Glutamatergic neuron (in vitro differentiated cells): ENCODE results near the gene RPP25. TPM values are rescaled to one million over a fixed set of nuclear protein-coding genes. Genes with fewer than 3 reads are reported as not detected.

Experiments used
- DNase-seq: peaks from one replicate; pipeline ENCODE4 v3.0.0; 2022
- H3K27ac Mint-ChIP-seq: one replicate; pipeline ENCODE4 v1.8.0; 2020; ENCODE audit warnings: mild to moderate bottlenecking, mixed read lengths, inconsistent platforms; ENCODE audit not compliant: unreplicated experiment
- H3K27me3 Mint-ChIP-seq: one replicate; pipeline ENCODE4 v1.8.0; 2020; ENCODE audit warnings: mild to moderate bottlenecking, moderate library complexity, mixed read lengths, inconsistent platforms; ENCODE audit not compliant: unreplicated experiment
- H3K36me3 Mint-ChIP-seq: one replicate; pipeline ENCODE4 v1.8.0; 2020; ENCODE audit warnings: mild to moderate bottlenecking, mixed read lengths, inconsistent platforms; ENCODE audit not compliant: unreplicated experiment
- H3K4me1 Mint-ChIP-seq: one replicate; pipeline ENCODE4 v1.8.0; 2020; ENCODE audit warnings: mild to moderate bottlenecking, low read depth, mixed read lengths, inconsistent platforms; ENCODE audit not compliant: unreplicated experiment
- H3K4me3 Mint-ChIP-seq: one replicate; pipeline ENCODE4 v1.8.0; 2020; ENCODE audit warnings: mild to moderate bottlenecking, mixed read lengths, inconsistent platforms; ENCODE audit not compliant: unreplicated experiment
- H3K9me3 Mint-ChIP-seq: one replicate; pipeline ENCODE4 v1.8.0; 2020; ENCODE audit warnings: mild to moderate bottlenecking, moderate library complexity, mixed read lengths, inconsistent platforms; ENCODE audit not compliant: unreplicated experiment
- total RNA-seq: library from RNA; stranded (reverse); fragmentation: NEBNext Ultra II Directional; extraction: Animal tissue kit (Norgen Biotek cat#: 25700); gene quantifications from one replicate; pipeline ENCODE4 v1.2.1, GENCODE V29; 2021; ENCODE audit not compliant: unreplicated experiment
- TF ChIP-seq, protein P1 (sequence below): fragments of 200-600 bp; sonication (generic); IDR thresholded peaks from one replicate; pipeline ENCODE4 v1.5.0; 2021; ENCODE audit not compliant: partially characterized antibody, unreplicated experiment

The RPP25 gene
- total RNA-seq, 1 donor from 2014 or later, result 2.3 TPM

DNA sequence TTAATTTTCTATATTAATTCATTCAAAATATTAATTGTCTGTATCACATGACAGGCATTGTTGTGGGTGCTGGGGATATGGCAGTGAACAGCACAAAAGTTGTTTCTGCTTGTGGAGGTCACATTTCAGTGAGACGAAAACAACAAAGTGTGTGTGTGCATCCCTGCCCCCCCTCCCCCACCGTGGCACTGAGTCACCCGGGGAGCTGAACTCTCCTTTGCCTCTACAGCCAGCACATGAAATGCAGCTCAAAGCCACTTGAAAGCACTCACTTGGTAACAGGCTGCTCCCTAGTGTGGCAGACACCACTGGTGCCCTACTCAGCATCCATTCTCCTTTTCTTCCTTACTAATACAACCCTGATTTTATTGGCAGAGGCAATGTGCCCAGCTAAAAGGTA is 21.9 kb upstream of the RPP25 start:
- peaks cover 6% of the 10 kb centered on the region for H3K4me1 Mint-ChIP-seq
- no peak overlapping the region for H3K27ac Mint-ChIP-seq
- H3K9me3 Mint-ChIP-seq, result no peaks in the 10 kb centered on the region
- no peak overlapping the region for H3K4me3 Mint-ChIP-seq
- TF ChIP-seq, protein P1, sequence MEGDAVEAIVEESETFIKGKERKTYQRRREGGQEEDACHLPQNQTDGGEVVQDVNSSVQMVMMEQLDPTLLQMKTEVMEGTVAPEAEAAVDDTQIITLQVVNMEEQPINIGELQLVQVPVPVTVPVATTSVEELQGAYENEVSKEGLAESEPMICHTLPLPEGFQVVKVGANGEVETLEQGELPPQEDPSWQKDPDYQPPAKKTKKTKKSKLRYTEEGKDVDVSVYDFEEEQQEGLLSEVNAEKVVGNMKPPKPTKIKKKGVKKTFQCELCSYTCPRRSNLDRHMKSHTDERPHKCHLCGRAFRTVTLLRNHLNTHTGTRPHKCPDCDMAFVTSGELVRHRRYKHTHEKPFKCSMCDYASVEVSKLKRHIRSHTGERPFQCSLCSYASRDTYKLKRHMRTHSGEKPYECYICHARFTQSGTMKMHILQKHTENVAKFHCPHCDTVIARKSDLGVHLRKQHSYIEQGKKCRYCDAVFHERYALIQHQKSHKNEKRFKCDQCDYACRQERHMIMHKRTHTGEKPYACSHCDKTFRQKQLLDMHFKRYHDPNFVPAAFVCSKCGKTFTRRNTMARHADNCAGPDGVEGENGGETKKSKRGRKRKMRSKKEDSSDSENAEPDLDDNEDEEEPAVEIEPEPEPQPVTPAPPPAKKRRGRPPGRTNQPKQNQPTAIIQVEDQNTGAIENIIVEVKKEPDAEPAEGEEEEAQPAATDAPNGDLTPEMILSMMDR, result no peak
- no peaks in the 10 kb centered on the region for H3K36me3 Mint-ChIP-seq
- DNase-seq, result no peak
- no peaks in the 10 kb centered on the region for H3K27me3 Mint-ChIP-seq

DNA sequence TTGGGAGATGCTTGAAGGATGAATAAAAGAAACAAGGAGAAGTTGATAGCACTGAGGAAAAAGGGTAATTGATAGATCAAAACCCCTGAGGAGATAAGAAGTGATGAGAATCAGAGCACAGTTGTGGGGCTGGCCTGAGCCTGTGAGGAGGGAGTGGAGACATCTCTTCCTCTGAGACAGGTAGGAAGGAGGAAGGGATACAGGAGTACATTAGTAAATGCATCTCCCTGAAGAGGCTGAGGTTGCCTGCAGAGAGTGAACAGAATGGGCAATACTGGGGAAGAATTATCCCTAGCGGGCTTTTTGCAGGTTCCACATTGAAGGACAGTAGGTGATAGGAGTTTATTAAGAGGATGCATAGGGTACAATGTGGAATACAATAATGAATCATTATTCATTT is 21.5 kb upstream of the RPP25 start:
- H3K4me1 Mint-ChIP-seq, result peaks cover 6% of the 10 kb centered on the region
- no peaks in the 10 kb centered on the region for H3K9me3 Mint-ChIP-seq
- no peaks in the 10 kb centered on the region for H3K36me3 Mint-ChIP-seq
- no peak overlapping the region for H3K27ac Mint-ChIP-seq
- H3K4me3 Mint-ChIP-seq, result no peak overlapping the region
- H3K27me3 Mint-ChIP-seq, result no peaks in the 10 kb centered on the region
- DNase-seq, result no peak
- TF ChIP-seq, protein P1, result no peak

DNA sequence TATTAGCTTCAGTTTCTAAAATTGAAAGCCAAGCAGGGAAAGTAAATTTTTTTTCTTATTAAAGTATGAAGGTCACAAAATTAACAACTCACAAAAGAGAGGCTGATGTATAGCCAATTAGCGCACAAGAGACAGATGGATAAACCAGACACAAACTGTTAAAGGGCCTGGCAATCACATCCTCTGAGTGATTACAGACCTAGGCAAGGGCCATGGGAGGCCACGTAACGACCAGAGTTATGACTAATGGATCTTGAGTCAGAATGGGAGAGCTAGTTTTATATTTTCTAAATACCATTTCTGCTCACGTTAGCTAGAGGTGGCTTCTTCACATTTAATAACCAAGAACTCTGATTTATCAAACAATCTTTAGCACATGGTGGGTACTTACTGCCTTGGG is 21.0 kb upstream of the RPP25 start:
- H3K27ac Mint-ChIP-seq, result no peak overlapping the region
- H3K36me3 Mint-ChIP-seq, result no peaks in the 10 kb centered on the region
- H3K4me3 Mint-ChIP-seq, result no peak overlapping the region
- H3K4me1 Mint-ChIP-seq, result peaks cover 6% of the 10 kb centered on the region
- no peaks in the 10 kb centered on the region for H3K9me3 Mint-ChIP-seq
- no peaks in the 10 kb centered on the region for H3K27me3 Mint-ChIP-seq
- no peak for DNase-seq
- TF ChIP-seq, protein P1, result no peak

DNA sequence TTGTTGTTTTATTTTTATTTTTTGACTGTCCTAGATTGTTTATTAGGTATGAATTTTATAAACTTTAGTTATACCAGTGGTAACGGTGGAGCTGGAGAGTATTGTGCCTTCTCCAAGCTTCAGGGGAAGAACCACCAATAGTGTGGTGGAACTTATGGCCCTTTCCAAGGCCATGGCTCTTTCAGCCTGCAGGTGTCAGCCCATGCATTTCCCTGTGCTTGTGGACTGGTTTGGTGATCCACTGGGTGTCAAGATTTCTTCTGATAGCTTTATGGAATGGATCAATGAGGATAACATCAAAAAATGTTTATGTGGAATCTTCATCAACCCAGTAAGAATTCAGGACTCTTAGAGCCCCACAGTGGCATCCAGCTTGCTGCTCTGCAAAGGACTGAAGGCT is 19.6 kb upstream of the RPP25 start:
- H3K27ac Mint-ChIP-seq, result no peak overlapping the region
- no peaks in the 10 kb centered on the region for H3K36me3 Mint-ChIP-seq
- DNase-seq, result no peak
- TF ChIP-seq, protein P1, result no peak
- no peaks in the 10 kb centered on the region for H3K27me3 Mint-ChIP-seq
- H3K4me3 Mint-ChIP-seq, result no peak overlapping the region
- no peaks in the 10 kb centered on the region for H3K9me3 Mint-ChIP-seq
- H3K4me1 Mint-ChIP-seq, result peaks cover 6% of the 10 kb centered on the region

DNA sequence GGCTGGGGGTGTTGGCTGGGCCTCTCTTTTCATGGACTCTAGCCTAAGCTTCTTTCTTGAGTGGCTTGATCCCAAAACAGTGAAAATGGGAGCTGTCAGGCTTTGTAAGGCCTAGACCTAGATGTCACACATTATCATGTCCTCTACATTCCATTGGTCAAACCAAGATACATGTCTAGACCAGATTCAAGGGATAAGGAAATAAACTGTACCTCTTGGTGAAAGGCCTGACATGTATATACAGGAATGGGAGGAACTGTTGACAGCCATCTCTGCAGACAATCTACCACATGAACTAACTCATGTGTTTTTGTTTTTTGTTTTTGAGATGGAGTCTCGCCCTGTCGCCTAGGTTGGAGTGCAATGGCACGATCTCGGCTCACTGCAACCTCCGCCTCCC is 11.1 kb upstream of the RPP25 start:
- Mint-ChIP-seq H3K4me3 (no peak overlapping the region), H3K27me3 (peaks cover 3% of the 10 kb centered on the region), H3K9me3 (no peaks in the 10 kb centered on the region), H3K27ac (no peak overlapping the region), H3K36me3 (no peaks in the 10 kb centered on the region), H3K4me1 (peaks cover 13% of the 10 kb centered on the region)
- DNase-seq, result no peak
- TF ChIP-seq, protein P1, result no peak
